ENCODE data around the gene KLHL4. TPM values are rescaled to one million over a fixed set of nuclear protein-coding genes. Genes with fewer than 3 reads are reported as not detected.

The KLHL4 gene
- total and polyA plus RNA-seq, 9 of the 15 experiments (the other 6 are each of a cell fraction or from before 2014, with no cell fraction given) = 0.04 to 0.16 (median 0.06) TPM; not detected in 1

GRCh38 chrX:87697409-87697808 lies 179.8 kb downstream of the KLHL4 start:
- no peaks in the 10 kb centered on the region for H3K4me1 ChIP-seq (replicated peaks in 1 of 2; ENCODE audit: control insufficient read depth in 2 of 2, insufficient read depth in 2 of 2, low read length in 2 of 2)
- CTCF ChIA-PET (ENCODE audit: low intra/inter-chr PET ratio) = no interaction called here

DNA sequence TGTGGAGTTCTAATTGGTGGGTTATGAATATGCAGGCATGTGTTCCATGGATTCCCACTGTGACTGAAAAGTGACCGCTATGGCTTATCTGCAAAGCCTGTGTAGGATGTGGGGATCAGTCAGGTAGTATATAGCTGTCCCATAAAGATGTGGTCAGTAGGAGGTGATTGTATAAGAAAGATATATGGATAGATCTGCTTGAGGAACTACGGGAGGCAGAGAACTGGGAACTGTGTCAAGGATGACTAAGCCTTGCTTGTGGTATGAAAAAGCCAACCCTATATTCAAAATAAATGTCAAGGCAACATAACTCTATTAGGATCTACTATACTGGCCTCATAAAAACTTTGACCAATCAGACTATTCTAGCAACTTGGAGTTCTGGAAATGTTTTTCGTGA lies 185.2 kb downstream of the KLHL4 start:
- no TSS peak for BruUV-seq (replicated peaks)
- in situ Hi-C loops (cut with MboI) = no loop called here
- POLR2A ChIA-PET = no interaction called here
- no peaks in the 10 kb centered on the region for H4K20me1 ChIP-seq (replicated peaks; ENCODE audit: control insufficient read depth, insufficient read depth, low read length)
- no peaks in the 10 kb centered on the region for H3K9me3 ChIP-seq (replicated peaks; ENCODE audit: control insufficient read depth, insufficient read depth, low read depth, low read length)
- no peaks in the 10 kb centered on the region for H3K4me1 ChIP-seq (replicated peaks in 1 of 2; ENCODE audit: control insufficient read depth in 2 of 2, insufficient read depth in 2 of 2, low read length in 2 of 2)
- FAIRE-seq = no peak
- no peak overlapping the region for H3K4me3 ChIP-seq
- WGBS (ENCODE audit: insufficient coverage, low coverage, missing lambda C conversion rate) = 0% methylated on average over 3 of the region's 3 CpGs
- H3K27me3 ChIP-seq (ENCODE audit: control insufficient read depth in 2 of 2, insufficient read depth in 2 of 2, low read length in 2 of 2) = no peaks in the 10 kb centered on the region
- H3K4me2 ChIP-seq (ENCODE audit: insufficient read depth, low read length) = no peak overlapping the region
- H3K79me2 ChIP-seq (ENCODE audit: control insufficient read depth, insufficient read depth, low read length) = no peaks in the 10 kb centered on the region
- H2AFZ ChIP-seq (ENCODE audit: low read depth, low read length) = no peak overlapping the region
- intact Hi-C loops (cut with micrococcal nuclease) = no loop called here
- ATAC-seq = no peak
- H3K36me3 ChIP-seq (ENCODE audit: control insufficient read depth, insufficient read depth, low read length) = no peaks in the 10 kb centered on the region
- H3K9ac ChIP-seq (ENCODE audit: insufficient read depth in 1 of 2, low read depth in 2 of 2, low read length in 2 of 2) = no peak overlapping the region
- DNase-seq (ENCODE audit: extremely low read depth in 1 of 4, low spot score in 3 of 4) = no peak
- no peak overlapping the region for H3K27ac ChIP-seq (ENCODE audit: extremely low read depth, low read depth, low read length)
- CTCF ChIA-PET (ENCODE audit: low intra/inter-chr PET ratio) = no interaction called here
- H3K9me1 ChIP-seq (ENCODE audit: control insufficient read depth, insufficient read depth, low read length) = no peaks in the 10 kb centered on the region
- TF ChIP-seq, protein P1, sequence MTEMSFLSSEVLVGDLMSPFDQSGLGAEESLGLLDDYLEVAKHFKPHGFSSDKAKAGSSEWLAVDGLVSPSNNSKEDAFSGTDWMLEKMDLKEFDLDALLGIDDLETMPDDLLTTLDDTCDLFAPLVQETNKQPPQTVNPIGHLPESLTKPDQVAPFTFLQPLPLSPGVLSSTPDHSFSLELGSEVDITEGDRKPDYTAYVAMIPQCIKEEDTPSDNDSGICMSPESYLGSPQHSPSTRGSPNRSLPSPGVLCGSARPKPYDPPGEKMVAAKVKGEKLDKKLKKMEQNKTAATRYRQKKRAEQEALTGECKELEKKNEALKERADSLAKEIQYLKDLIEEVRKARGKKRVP (CRISPR knock-in tag; IDR thresholded peaks at IDR 0.05) = no peak
- TF ChIP-seq MAX (CRISPR knock-in tag; IDR thresholded peaks at IDR 0.05) (no peak), THAP12 (CRISPR knock-in tag; IDR thresholded peaks at IDR 0.05) (no peak), CHCHD3 (CRISPR knock-in tag; IDR thresholded peaks at IDR 0.05) (no peak), ZNF589 (CRISPR knock-in tag; IDR thresholded peaks at IDR 0.05; ENCODE audit: low read depth) (no peak), ZFPM2 (CRISPR knock-in tag; IDR thresholded peaks at IDR 0.05) (no peak), PREB (CRISPR knock-in tag; IDR thresholded peaks at IDR 0.05) (no peak)

More at GRCh38 chrX:87697409-87697808, 179.8 kb downstream of the KLHL4 start:
- no peak for TF ChIP-seq ZNF449 (CRISPR knock-in tag; IDR thresholded peaks at IDR 0.05)
- POLR2A ChIA-PET = no interaction called here
- Histone ChIP-seq H3K9ac (ENCODE audit: insufficient read depth in 1 of 2, low read depth in 2 of 2, low read length in 2 of 2) (no peak overlapping the region), H3K9me1 (ENCODE audit: control insufficient read depth, insufficient read depth, low read length) (no peaks in the 10 kb centered on the region), H3K27me3 (ENCODE audit: control insufficient read depth in 2 of 2, insufficient read depth in 2 of 2, low read length in 2 of 2) (no peaks in the 10 kb centered on the region), H3K4me2 (ENCODE audit: insufficient read depth, low read length) (no peak overlapping the region), H4K20me1 (replicated peaks; ENCODE audit: control insufficient read depth, insufficient read depth, low read length) (no peaks in the 10 kb centered on the region), H3K9me3 (replicated peaks; ENCODE audit: control insufficient read depth, insufficient read depth, low read depth, low read length) (no peaks in the 10 kb centered on the region), H3K4me3 (no peak overlapping the region), H3K27ac (ENCODE audit: extremely low read depth, low read depth, low read length) (no peak overlapping the region), H2AFZ (ENCODE audit: low read depth, low read length) (no peak overlapping the region), H3K36me3 (ENCODE audit: control insufficient read depth, insufficient read depth, low read length) (no peaks in the 10 kb centered on the region), H3K79me2 (ENCODE audit: control insufficient read depth, insufficient read depth, low read length) (no peaks in the 10 kb centered on the region)
- WGBS (ENCODE audit: insufficient coverage, low coverage, missing lambda C conversion rate) = 0% methylated on average over 1 of the region's 1 CpG
- in situ Hi-C loops (cut with MboI) = no loop called here
- FAIRE-seq (no peak), DNase-seq (ENCODE audit: extremely low read depth in 1 of 4, low spot score in 3 of 4) (no peak), ATAC-seq (no peak)
- intact Hi-C loops (cut with micrococcal nuclease) = no loop called here
- BruUV-seq (replicated peaks) = no TSS peak

Data from K562 (cell line).